ENCODE measurements around the gene NOL3. TPM values are rescaled to one million over a fixed set of nuclear protein-coding genes. Genes with fewer than 3 reads are reported as not detected.

Gene NOL3
- total and polyA plus RNA-seq, 2 donors (not counting 3 experiments of a cell fraction or from before 2014, with no cell fraction given): 16.0 to 19.4 TPM

GRCh38 chr16:67215706-67216105, 45.4 kb downstream of the NOL3 start:
- H3K4me2 ChIP-seq (ENCODE audit: insufficient read depth, low read length): no peak overlapping the region
- no peaks in the 10 kb centered on the region for H3K9me1 ChIP-seq (replicated peaks; ENCODE audit: control insufficient read depth, extremely low read depth, insufficient read depth, low read length)
- dilution Hi-C loops (cut with MboI; ENCODE audit: extremely low pct_ligation_motif_present, low sequenced_read_pairs) (no loop called here), intact Hi-C loops (cut with micrococcal nuclease) (loop anchor here (2.0 kb wide), 1 partner anchor 17 kb away; the partner anchor contains the start of gene ELMO3)
- DNase-seq (ENCODE audit: low read depth, low spot score) (no peak), FAIRE-seq (no peak)
- BruUV-seq (replicated peaks): no TSS peak
- H3K36me3 ChIP-seq (ENCODE audit: control insufficient read depth in 2 of 2, extremely low read depth in 1 of 2, insufficient read depth in 2 of 2, low read length in 2 of 2): no peaks in the 10 kb centered on the region
- no peaks in the 10 kb centered on the region for H3K9me3 ChIP-seq (replicated peaks; ENCODE audit: control insufficient read depth, insufficient read depth, low read length)
- H3K27ac ChIP-seq (ENCODE audit: insufficient read depth, low read depth, low read length): no peak overlapping the region
- H3K79me2 ChIP-seq (ENCODE audit: control insufficient read depth, insufficient read depth, low read length): no peaks in the 10 kb centered on the region
- no peaks in the 10 kb centered on the region for H4K20me1 ChIP-seq (replicated peaks; ENCODE audit: control insufficient read depth, extremely low read depth, insufficient read depth, low read length)
- no peak overlapping the region for H3K4me3 ChIP-seq (replicated peaks in 1 of 3; ENCODE audit: insufficient read depth in 1 of 3, low read depth in 1 of 3, low read length in 3 of 3)
- peaks cover 22% of the 10 kb centered on the region for H3K4me1 ChIP-seq (ENCODE audit: control insufficient read depth, extremely low read depth, insufficient read depth, low read length)
- POLR2A ChIA-PET: no interaction called here
- no peak overlapping the region for H2AFZ ChIP-seq (ENCODE audit: low read depth, low read length)
- no peaks in the 10 kb centered on the region for H3K27me3 ChIP-seq (ENCODE audit: control insufficient read depth in 2 of 2, insufficient read depth in 2 of 2, low read length in 2 of 2)
- TF ChIP-seq FOS (IDR thresholded peaks at IDR 0.05; ENCODE audit: borderline replicate concordance, insufficient read depth, low read length) (no peak), POLR2A (IDR thresholded peaks at IDR 0.05; ENCODE audit: low read depth, low read length) (no peak), JUN (IDR thresholded peaks at IDR 0.05; ENCODE audit: borderline replicate concordance, insufficient read depth, insufficient read length, low read depth) (no peak), MAX (IDR thresholded peaks at IDR 0.05; ENCODE audit: insufficient read depth, insufficient read length) (no peak), MYC (IDR thresholded peaks at IDR 0.05; ENCODE audit: low read depth, low read length) (no peak), POLR2AphosphoS5 (IDR thresholded peaks at IDR 0.05; ENCODE audit: insufficient read depth, low read depth, low read length) (no peak)
- no peak overlapping the region for H3K9ac ChIP-seq (replicated peaks; ENCODE audit: extremely low read depth, insufficient read depth, low read length)
- CTCF ChIA-PET: interaction anchor here (1.5 kb wide), 1 partner anchor 13 kb away, joined by 3 read pairs; no protein-coding TSS in a partner anchor
